ENCODE data around the gene GBP5. TPM values are rescaled to one million over a fixed set of nuclear protein-coding genes. Genes with fewer than 3 reads are reported as not detected.
"Not testable (repeated sequence)": the region's sequence is repeated elsewhere in the genome, so short reads cannot be mapped to it uniquely, and the experiment has no call there.

Gene GBP5
- total RNA-seq, 1 experiment from 2014 or later = 0.08 TPM

- H3K36me3 ChIP-seq = no peaks in the 10 kb centered on the region
- no peaks in the 10 kb centered on the region for H3K27me3 ChIP-seq
- no peak overlapping the region for H3K4me3 ChIP-seq
- H3K27ac ChIP-seq = no peak overlapping the region
- no peaks in the 10 kb centered on the region for H3K9me3 ChIP-seq (replicated peaks)
- H3K4me1 ChIP-seq = no peaks in the 10 kb centered on the region
- DNase-seq = no peak
Observed at GRCh38 chr1:89269277-89269676, 3.4 kb downstream of the GBP5 start.

GRCh38 chr1:89262643-89263042 is 10.0 kb downstream of the GBP5 start:
- no peak overlapping the region for H3K4me3 ChIP-seq
- H3K27me3 ChIP-seq = no peaks in the 10 kb centered on the region
- no peak for DNase-seq
- no peak overlapping the region for H3K27ac ChIP-seq
- H3K36me3 ChIP-seq = no peaks in the 10 kb centered on the region
- no peaks in the 10 kb centered on the region for H3K9me3 ChIP-seq (replicated peaks)
- H3K4me1 ChIP-seq = no peaks in the 10 kb centered on the region

- H3K27ac ChIP-seq = no peak overlapping the region
- no peak overlapping the region for H3K4me3 ChIP-seq
Observed at GRCh38 chr1:89261926-89262515, 10.6 kb downstream of the GBP5 start.

DNA sequence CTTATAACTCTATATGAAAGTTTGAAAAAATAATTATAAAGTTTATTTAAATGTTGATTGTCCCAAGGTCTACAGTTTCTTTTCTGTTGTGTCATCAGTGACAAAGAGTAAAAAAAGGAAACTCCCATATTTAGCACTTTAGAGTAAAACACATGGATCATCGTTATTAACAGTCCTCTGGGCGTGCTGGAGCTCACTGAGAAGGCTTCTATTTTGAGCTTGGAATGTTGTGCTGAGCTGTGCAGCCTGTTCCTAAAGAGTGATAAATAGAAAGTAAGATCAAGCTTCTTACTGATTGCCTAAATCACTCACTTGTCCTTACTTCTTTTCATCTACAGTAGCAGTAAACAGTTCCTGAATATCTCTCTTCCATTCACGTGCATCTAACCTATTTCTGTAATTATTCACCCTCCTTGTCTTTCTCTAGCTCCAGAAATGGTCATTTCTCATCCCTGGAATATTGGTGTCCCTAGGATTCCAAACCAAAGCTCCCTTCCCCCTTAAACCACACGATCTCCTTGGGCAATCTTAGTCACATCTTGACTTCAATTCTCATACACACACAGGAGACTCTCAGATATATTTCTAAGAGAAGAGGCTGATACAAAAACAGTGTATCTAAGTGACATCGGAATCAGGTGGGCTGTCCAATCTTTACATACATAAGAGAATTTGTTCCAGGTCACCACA is 11.9 kb downstream of the GBP5 start:
- H3K4me3 ChIP-seq = no peak overlapping the region
- H3K4me1 ChIP-seq = no peaks in the 10 kb centered on the region
- no peaks in the 10 kb centered on the region for H3K9me3 ChIP-seq (replicated peaks)
- no peaks in the 10 kb centered on the region for H3K27me3 ChIP-seq
- no peak for DNase-seq
- no peaks in the 10 kb centered on the region for H3K36me3 ChIP-seq
- H3K27ac ChIP-seq = no peak overlapping the region

More at GRCh38 chr1:89261926-89262515, 10.6 kb downstream of the GBP5 start:
- Histone ChIP-seq H3K27me3 (no peaks in the 10 kb centered on the region), H3K9me3 (replicated peaks) (no peaks in the 10 kb centered on the region), H3K4me1 (no peaks in the 10 kb centered on the region), H3K36me3 (no peaks in the 10 kb centered on the region)
- no peak for DNase-seq

DNA sequence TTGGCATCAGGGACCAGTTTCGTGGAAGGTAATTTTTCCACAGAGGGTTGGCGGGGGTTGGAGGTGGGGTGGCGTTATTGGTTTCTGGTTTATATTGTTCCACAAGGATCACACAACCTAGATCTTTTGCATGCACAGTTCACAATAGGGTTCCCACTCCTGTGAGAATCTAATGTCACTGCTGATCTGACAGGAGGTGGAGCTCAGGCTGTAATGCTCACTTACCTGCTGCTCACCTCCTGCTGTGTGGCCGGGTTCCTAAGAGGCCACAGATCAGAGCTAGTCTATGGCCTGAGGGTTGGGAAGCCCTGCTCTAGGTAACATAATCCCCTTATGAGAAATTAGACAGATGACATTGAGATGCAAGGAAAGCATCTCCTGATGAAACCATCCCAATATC is 12.6 kb downstream of the GBP5 start:
- Histone ChIP-seq H3K9me3 (replicated peaks) (no peaks in the 10 kb centered on the region), H3K4me1 (no peaks in the 10 kb centered on the region), H3K36me3 (no peaks in the 10 kb centered on the region), H3K4me3 (no peak overlapping the region), H3K27me3 (no peaks in the 10 kb centered on the region), H3K27ac (no peak overlapping the region)
- DNase-seq = no peak

DNA sequence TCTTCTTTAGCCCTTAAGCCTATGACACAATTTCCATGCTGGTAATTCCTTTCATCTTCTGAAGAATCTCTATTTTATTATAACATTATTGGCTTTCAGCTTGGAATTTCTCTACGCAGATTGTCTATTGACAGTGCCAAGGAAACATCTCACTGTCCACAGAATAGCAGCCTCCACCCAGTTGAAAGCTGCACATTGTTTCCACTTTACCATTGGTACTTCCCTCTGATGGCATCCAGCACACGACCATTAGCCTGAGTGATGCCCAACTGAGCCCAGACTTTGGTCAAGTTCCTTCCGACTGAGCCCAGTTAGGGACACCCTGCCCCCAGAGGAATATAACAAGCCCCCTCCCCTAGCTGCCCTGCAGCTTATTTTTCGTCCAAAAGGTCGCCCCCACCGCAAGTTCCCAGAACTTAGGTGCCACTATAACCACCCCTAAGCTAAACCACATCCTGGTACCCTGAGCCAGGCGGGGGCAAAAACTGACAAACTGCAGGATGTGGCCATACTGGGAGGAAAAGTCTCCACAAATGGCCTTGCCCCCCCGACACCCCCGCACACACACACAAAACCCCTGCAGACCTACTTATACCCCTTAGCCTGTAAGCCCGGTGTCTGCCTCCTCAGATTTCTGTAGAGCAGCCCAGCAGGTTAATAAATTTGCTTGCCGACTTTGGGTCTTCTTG is 13.2 kb downstream of the GBP5 start:
- Histone ChIP-seq H3K4me1 (no peaks in the 10 kb centered on the region), H3K36me3 (no peaks in the 10 kb centered on the region), H3K9me3 (replicated peaks) (no peaks in the 10 kb centered on the region), H3K27ac (no peak overlapping the region), H3K4me3 (no peak overlapping the region), H3K27me3 (no peaks in the 10 kb centered on the region)
- DNase-seq = no peak

DNA sequence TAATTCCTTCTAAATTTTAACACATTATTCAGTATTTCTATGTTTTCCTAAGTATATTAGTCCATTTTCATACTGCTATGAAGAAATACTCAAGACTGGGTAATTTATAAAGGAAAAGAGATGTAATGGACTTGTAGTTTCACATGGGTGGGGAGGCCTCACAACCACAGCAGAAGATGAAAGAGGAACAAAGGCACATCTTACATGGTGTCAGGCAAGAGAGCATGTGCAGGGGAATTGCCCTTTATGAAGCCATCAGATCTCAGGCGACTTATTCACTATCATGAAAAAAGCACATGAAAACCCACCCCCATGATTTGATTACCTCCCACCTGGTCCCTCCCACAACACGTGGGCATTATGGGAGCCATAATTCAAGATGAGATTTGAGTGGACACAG is 15.6 kb downstream of the GBP5 start:
- no peaks in the 10 kb centered on the region for H3K4me1 ChIP-seq
- no peaks in the 10 kb centered on the region for H3K27me3 ChIP-seq
- no peak overlapping the region for H3K4me3 ChIP-seq
- H3K27ac ChIP-seq = no peak overlapping the region
- H3K9me3 ChIP-seq (replicated peaks) = no peaks in the 10 kb centered on the region
- DNase-seq = no peak
- no peaks in the 10 kb centered on the region for H3K36me3 ChIP-seq

GRCh38 chr1:89255581-89255980 is 17.1 kb downstream of the GBP5 start:
- not testable (repeated sequence) for H3K27ac ChIP-seq; H3K27me3 ChIP-seq; H3K9me3 ChIP-seq (replicated peaks); DNase-seq; H3K36me3 ChIP-seq; H3K4me3 ChIP-seq; H3K4me1 ChIP-seq

GRCh38 chr1:89254658-89255287 is 17.9 kb downstream of the GBP5 start:
- peak in 1 of 2 experiments; percentile 9 for DNase-seq
- Histone ChIP-seq H3K27me3 (no peaks in the 10 kb centered on the region), H3K4me1 (no peaks in the 10 kb centered on the region), H3K36me3 (no peaks in the 10 kb centered on the region), H3K27ac (no peak overlapping the region), H3K9me3 (replicated peaks) (no peaks in the 10 kb centered on the region), H3K4me3 (no peak overlapping the region)

DNA sequence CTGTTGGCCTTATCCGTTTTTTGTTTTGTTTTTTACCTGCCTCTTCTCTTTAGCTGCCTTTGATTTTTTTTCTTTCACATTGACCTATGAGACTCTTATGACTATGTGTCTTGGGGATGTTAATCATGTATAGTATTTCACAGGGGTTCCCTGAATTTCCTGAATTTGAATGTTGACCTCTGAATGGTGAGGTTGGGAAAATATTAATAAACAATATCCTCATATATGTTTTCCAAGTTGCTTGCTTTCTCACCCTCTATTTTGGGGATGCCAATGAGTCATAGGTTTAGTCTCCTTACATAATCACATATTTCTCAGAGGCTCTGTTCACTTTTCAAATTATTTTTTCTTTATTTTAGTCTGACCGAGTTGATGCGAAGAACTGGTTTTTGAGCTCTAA is 29.6 kb downstream of the GBP5 start:
- no peak for DNase-seq
- Histone ChIP-seq H3K4me1 (no peaks in the 10 kb centered on the region), H3K27me3 (no peaks in the 10 kb centered on the region), H3K9me3 (replicated peaks) (no peaks in the 10 kb centered on the region), H3K27ac (no peak overlapping the region), H3K36me3 (no peaks in the 10 kb centered on the region), H3K4me3 (no peak overlapping the region)

Other genes with a start within 250 kb of the GBP5 start
- gene GBP3, start 250.0 kb downstream of the GBP5 start, total RNA-seq (2014; rRNA removed; shearing (Covaris generic)) = 0.12 and 0.53 TPM in 2 replicates
- gene GBP1, start 207.7 kb downstream of the GBP5 start, total RNA-seq (2014; rRNA removed; shearing (Covaris generic)) = 0.15 and 0.30 TPM in 2 replicates
- gene GBP2, start 146.7 kb downstream of the GBP5 start, total RNA-seq (2014; rRNA removed; shearing (Covaris generic)) = 0.47 and 0.51 TPM in 2 replicates
- gene GBP7, start 96.9 kb downstream of the GBP5 start, total RNA-seq (2014; rRNA removed; shearing (Covaris generic)) = not detected in 2 replicates
- gene GBP4, start 73.9 kb downstream of the GBP5 start, total RNA-seq (2014; rRNA removed; shearing (Covaris generic)) = 0.02 TPM in 1 of 2 replicates, not detected in the other
- not detected in 2 replicates for gene GBP6, start 91.2 kb upstream of the GBP5 start, total RNA-seq (2014; rRNA removed; shearing (Covaris generic))

Measured in SJCRH30 (cell line).